A673 (cell line): Measurements from ENCODE around the gene AGRN. TPM values are rescaled to one million over a fixed set of nuclear protein-coding genes. Genes with fewer than 3 reads are reported as not detected.

Source experiments
- BruUV-seq: library from RNA; stranded (reverse); fragments of 400-500 nt; replicated peaks from 2 replicates; lab custom pipeline; 2021; lab: Mats Ljungman, UMichigan
- CTCF ChIA-PET: fragments of 300-600 bp; sonication (Branson Sonifier 250); formaldehyde crosslinking; loops from one replicate; lab custom pipeline; 2022; ENCODE audit warnings: antibody characterized with exemption; lab: Charles Lee
- POLR2A ChIA-PET: fragments of 300-600 bp; sonication (Branson Sonifier 250); formaldehyde crosslinking; loops from one replicate; lab custom pipeline; 2022; ENCODE audit warnings: antibody characterized with exemption; ENCODE audit not compliant: low non-redundant PET; lab: Charles Lee
- DNase-seq: peaks from one replicate; pipeline ENCODE4 v3.0.0-alpha.2; 2015; ENCODE audit warnings: low spot score
- H3K27ac ChIP-seq: fragments of 200-600 bp; sonication (generic); 2 replicates; pipeline ENCODE4 v1.5.1; 2016; ENCODE audit warnings: mixed run types, low read depth, mild to moderate bottlenecking, mixed read lengths, antibody characterized with exemption, low read length; ENCODE audit not compliant: poor library complexity, severe bottlenecking
- H3K27me3 ChIP-seq: fragments of 200-600 bp; sonication (generic); replicated peaks from 2 replicates; pipeline ENCODE4 v1.6.1; 2017; ENCODE audit warnings: mixed run types, low read depth, mild to moderate bottlenecking, mixed read lengths, antibody characterized with exemption, low read length; ENCODE audit not compliant: insufficient read depth, poor library complexity
- H3K36me3 ChIP-seq: fragments of 200-600 bp; sonication (generic); 2 replicates; pipeline ENCODE4 v1.6.1; 2016; ENCODE audit warnings: mixed run types, mild to moderate bottlenecking, mixed read lengths, antibody characterized with exemption, low read length; ENCODE audit not compliant: insufficient read depth, poor library complexity, severe bottlenecking
- H3K4me1 ChIP-seq: fragments of 200-600 bp; sonication (generic); 2 replicates; pipeline ENCODE4 v1.6.1; 2017; ENCODE audit warnings: mixed run types, mild to moderate bottlenecking, mixed read lengths, antibody characterized with exemption, low read length; ENCODE audit not compliant: insufficient read depth, poor library complexity, severe bottlenecking
- H3K4me3 ChIP-seq: fragments of 200-600 bp; sonication (generic); 2 replicates; pipeline ENCODE4 v1.5.1; 2016; ENCODE audit warnings: low read depth, mixed run types, mild to moderate bottlenecking, mixed read lengths, low read length; ENCODE audit not compliant: poor library complexity, severe bottlenecking
- H3K9me3 ChIP-seq: fragments of 200-600 bp; sonication (generic); 2 replicates; pipeline ENCODE4 v1.6.1; 2016; ENCODE audit warnings: mixed run types, low read depth, mild to moderate bottlenecking, mixed read lengths, antibody characterized with exemption, low read length; ENCODE audit not compliant: poor library complexity, severe bottlenecking
- CTCF ChIP-seq: fragments of 300-800, 200-600 bp; sonication (generic); conservative IDR thresholded peaks from 2 replicates; pipeline ENCODE4 v1.5.1; 2017; ENCODE audit warnings: low read depth, mild to moderate bottlenecking, antibody characterized with exemption, low read length, moderate library complexity, mixed read lengths
- EZH2 ChIP-seq: fragments of 200-600 bp; sonication (generic); IDR thresholded peaks from 2 replicates; pipeline ENCODE4 v1.6.1; 2017; ENCODE audit warnings: borderline replicate concordance, low read depth, mild to moderate bottlenecking, mixed read lengths, antibody characterized with exemption, low read length; ENCODE audit not compliant: poor library complexity, severe bottlenecking
- intact Hi-C: fragments of 100-400 bp; cut with micrococcal nuclease; formaldehyde crosslinking; loops from one replicate; pipeline ENCODE4 v1.10.0; 2022; ENCODE audit not compliant: unreplicated experiment
- total RNA-seq: library from RNA; stranded (reverse); gene quantifications from 2 replicates; pipeline ENCODE4 v1.2.3, GENCODE V29; 2021

AGRN gene
- total RNA-seq, 1 experiment from 2014 or later, result 151 TPM

DNA sequence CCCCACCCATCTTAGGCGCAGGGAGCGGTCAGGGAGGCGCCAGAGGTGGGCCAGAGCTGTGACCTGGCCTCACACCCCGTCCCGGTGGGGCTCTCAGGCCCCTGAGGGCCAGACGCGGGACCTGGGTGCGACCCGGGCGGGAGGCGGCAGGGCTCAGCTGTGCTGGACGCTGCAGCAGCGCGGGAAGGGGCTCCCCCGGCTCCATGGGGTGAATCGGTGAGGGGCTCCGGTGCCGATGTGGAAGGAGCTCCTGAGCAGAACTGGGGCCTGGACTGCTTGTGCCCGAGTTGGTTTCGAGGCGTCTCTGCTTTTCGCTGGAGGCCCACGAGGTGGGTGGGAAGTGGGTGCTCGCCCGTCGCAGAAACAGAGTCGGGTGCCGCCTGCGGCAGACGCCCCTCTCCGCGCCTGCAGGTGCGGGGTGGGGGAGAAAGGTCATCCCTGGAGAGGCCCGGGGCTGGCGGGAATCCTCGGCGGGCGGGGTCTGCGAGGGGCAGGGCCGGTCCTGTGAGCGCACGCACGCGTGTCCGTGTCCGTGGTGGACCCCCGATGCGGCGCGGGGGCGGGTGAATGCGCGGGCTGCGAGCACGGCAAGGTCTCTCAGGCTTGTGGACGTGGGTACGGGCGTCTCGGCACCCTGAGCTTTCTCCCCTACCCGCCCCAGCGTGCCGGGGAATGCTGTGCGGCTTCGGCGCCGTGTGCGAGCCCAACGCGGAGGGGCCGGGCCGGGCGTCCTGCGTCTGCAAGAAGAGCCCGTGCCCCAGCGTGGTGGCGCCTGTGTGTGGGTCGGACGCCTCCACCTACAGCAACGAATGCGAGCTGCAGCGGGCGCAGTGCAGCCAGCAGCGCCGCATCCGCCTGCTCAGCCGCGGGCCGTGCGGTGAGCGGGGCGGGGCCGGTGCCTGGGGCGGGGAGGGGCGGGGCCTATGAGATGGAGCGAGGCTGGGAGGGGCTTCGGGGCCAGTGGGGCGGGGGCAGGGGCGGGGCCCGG, 20.4 kb downstream of the AGRN start:
- H3K36me3 ChIP-seq, result peaks cover 9% of the 10 kb centered on the region
- intact Hi-C loops, result no loop called here
- peak overlapping the region; percentile 30 for H3K27ac ChIP-seq
- POLR2A ChIA-PET, result no interaction called here
- no TSS peak for BruUV-seq
- peak; percentile 21; the same call in 1 of the 2 replicates for TF ChIP-seq CTCF
- no peak for TF ChIP-seq EZH2
- H3K4me1 ChIP-seq, result peaks cover 17% of the 10 kb centered on the region
- H3K4me3 ChIP-seq, result peak overlapping the region; percentile 40
- H3K9me3 ChIP-seq, result no peaks in the 10 kb centered on the region
- CTCF ChIA-PET, result no interaction called here
- peak; percentile 94 for DNase-seq
- no peaks in the 10 kb centered on the region for H3K27me3 ChIP-seq

DNA sequence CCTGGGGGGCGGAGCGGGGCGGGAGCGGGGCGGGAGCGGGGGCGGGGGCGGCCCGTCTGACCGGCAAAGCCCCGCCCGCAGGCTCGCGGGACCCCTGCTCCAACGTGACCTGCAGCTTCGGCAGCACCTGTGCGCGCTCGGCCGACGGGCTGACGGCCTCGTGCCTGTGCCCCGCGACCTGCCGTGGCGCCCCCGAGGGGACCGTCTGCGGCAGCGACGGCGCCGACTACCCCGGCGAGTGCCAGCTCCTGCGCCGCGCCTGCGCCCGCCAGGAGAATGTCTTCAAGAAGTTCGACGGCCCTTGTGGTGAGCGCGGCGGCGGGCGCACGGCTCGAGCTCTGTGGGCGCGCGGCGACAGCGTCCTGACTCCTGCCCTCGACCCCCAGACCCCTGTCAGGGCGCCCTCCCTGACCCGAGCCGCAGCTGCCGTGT, 21.2 kb downstream of the AGRN start:
- Histone ChIP-seq H3K9me3 (no peaks in the 10 kb centered on the region), H3K36me3 (peaks cover 9% of the 10 kb centered on the region), H3K27ac (no peak overlapping the region), H3K4me1 (peaks cover 17% of the 10 kb centered on the region), H3K27me3 (no peaks in the 10 kb centered on the region), H3K4me3 (no peak overlapping the region)
- no peak for DNase-seq
- BruUV-seq, result no TSS peak
- ChIA-PET POLR2A (no interaction called here), CTCF (no interaction called here)
- intact Hi-C loops, result no loop called here
- TF ChIP-seq CTCF, result no peak
- TF ChIP-seq EZH2, result no peak

DNA sequence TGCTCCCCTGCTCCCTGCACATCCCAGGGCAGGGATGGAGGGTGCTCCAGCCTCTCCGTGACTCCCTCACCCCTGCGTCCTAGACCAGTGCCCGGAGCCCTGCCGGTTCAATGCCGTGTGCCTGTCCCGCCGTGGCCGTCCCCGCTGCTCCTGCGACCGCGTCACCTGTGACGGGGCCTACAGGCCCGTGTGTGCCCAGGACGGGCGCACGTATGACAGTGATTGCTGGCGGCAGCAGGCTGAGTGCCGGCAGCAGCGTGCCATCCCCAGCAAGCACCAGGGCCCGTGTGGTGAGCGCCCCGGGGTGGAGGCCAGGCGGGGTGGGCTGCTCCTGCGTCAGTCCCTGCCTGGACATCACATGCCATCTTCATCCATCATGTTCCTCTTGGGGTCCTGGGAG, 22.0 kb downstream of the AGRN start:
- Histone ChIP-seq H3K27me3 (no peaks in the 10 kb centered on the region), H3K9me3 (no peaks in the 10 kb centered on the region), H3K4me3 (no peak overlapping the region), H3K4me1 (peaks cover 17% of the 10 kb centered on the region), H3K36me3 (peaks cover 16% of the 10 kb centered on the region), H3K27ac (no peak overlapping the region)
- intact Hi-C loops, result no loop called here
- CTCF ChIA-PET, result no interaction called here
- TF ChIP-seq EZH2, result no peak
- no peak for TF ChIP-seq CTCF
- POLR2A ChIA-PET, result no interaction called here
- BruUV-seq, result no TSS peak
- no peak for DNase-seq
